ENCODE measurements around the gene KCNC4.

- TF ChIP-seq CTCF (IDR thresholded peaks at IDR 0.05) (no peak), POLR2A (IDR thresholded peaks at IDR 0.05) (no peak)
Measured at GRCh38 chr1:110235181-110235833, 25.2 kb downstream of the KCNC4 start.

Data from thyroid gland (tissue), 4 donors.